ACC112 (cell line): Measurements from ENCODE around the gene POU2F1.

ENCODE experiments used
- H2AFZ ChIP-seq: fragments of 200-600 bp; sonication (generic); one replicate; pipeline ENCODE4 v1.6.0; 2017; ENCODE audit warnings: antibody characterized with exemption, low read length; ENCODE audit not compliant: unreplicated experiment
- H3K27ac ChIP-seq: fragments of 200-600 bp; sonication (generic); 2 replicates; pipeline ENCODE4 v1.5.1; 2014; ENCODE audit warnings: low read depth, mild to moderate bottlenecking, antibody characterized with exemption, low read length, moderate library complexity
- H3K27me3 ChIP-seq: fragments of 200-600 bp; sonication (generic); 2 replicates; pipeline ENCODE4 v1.6.1; 2014; ENCODE audit warnings: mild to moderate bottlenecking, antibody characterized with exemption, low read length, moderate library complexity, mixed read lengths; ENCODE audit not compliant: insufficient read depth
- H3K36me3 ChIP-seq: fragments of 200-600 bp; sonication (generic); 2 replicates; pipeline ENCODE4 v1.6.1; 2016; ENCODE audit warnings: mild to moderate bottlenecking, antibody characterized with exemption, low read length, moderate library complexity, mixed read lengths; ENCODE audit not compliant: insufficient read depth
- H3K4me1 ChIP-seq: fragments of 200-600 bp; sonication (generic); one replicate; pipeline ENCODE4 v1.6.1; 2016; ENCODE audit warnings: low read length, mixed read lengths; ENCODE audit not compliant: insufficient read depth, unreplicated experiment, control insufficient read depth
- H3K4me3 ChIP-seq: fragments of 200-600 bp; sonication (generic); 2 replicates; pipeline ENCODE4 v1.5.1; 2014; ENCODE audit warnings: mild to moderate bottlenecking, low read depth, low read length
- H3K79me2 ChIP-seq: fragments of 200-600 bp; sonication (generic); one replicate; pipeline ENCODE4 v1.6.0; 2016; ENCODE audit warnings: low read length; ENCODE audit not compliant: control insufficient read depth, unreplicated experiment, insufficient read depth

The POU2F1 gene

DNA sequence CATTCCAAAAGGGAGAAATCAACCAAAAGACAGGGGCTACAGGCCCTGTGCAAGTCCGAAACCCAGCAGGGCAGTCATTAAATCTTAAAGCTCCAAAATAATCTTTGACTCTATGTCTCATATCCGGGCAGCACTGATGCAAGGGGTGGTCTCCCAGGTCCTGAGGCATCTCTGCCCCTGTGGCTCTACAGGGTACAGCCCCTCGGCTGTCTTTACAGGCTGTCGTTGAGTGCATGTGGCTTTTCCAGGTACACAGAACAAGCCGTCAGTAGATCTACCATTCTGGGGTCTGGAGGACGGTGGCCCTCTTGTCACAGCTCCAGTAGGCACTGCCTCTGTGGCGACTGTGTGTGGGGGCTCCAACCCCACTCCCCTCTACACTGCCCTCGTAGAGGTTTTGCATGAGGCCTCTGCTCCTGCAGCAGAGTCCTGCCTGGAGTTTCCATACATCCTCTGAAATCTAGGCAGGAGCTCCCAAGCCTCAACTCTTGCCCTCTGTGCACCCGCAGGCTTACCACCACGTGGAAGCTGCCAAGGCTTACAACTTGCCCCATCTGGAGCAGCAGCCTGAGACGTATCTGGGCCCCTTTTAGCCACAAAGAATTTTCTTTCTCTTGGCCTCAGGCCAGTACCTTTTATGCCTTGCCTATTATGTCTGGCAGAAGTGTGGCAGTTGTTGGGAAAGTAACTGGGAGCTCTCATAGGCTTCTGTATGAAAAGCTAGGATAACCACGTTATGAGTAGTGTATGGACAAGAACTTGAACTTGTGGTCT, 52.5 kb downstream of the POU2F1 start:
- no peak overlapping the region for H3K27ac ChIP-seq
- peaks cover 11% of the 10 kb centered on the region for H3K4me1 ChIP-seq
- no peaks in the 10 kb centered on the region for H3K27me3 ChIP-seq
- H3K4me3 ChIP-seq = no peak overlapping the region
- peaks cover 32% of the 10 kb centered on the region for H3K79me2 ChIP-seq
- H2AFZ ChIP-seq = no peak overlapping the region
- no peaks in the 10 kb centered on the region for H3K36me3 ChIP-seq

DNA sequence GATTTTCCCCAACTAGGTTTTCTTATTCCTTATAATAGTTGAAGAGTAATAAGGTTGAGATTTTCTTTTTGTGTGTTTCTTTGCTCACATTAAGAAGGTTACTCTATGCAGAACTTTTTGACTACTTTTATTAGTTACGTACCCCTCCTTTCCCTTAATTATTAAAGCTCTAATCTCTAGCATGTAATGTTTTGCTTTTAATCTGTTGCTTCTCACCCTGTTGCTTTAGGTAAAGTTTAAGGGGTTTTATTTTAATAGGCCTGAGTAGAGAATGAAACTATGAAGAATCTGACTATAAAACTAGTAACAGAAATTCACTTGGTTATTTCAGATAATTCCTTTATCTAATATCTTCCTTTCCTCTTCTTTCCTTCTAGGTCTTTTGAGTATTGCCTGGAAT, 53.4 kb downstream of the POU2F1 start:
- no peak overlapping the region for H3K27ac ChIP-seq
- H3K4me3 ChIP-seq = no peak overlapping the region
- no peaks in the 10 kb centered on the region for H3K36me3 ChIP-seq

DNA sequence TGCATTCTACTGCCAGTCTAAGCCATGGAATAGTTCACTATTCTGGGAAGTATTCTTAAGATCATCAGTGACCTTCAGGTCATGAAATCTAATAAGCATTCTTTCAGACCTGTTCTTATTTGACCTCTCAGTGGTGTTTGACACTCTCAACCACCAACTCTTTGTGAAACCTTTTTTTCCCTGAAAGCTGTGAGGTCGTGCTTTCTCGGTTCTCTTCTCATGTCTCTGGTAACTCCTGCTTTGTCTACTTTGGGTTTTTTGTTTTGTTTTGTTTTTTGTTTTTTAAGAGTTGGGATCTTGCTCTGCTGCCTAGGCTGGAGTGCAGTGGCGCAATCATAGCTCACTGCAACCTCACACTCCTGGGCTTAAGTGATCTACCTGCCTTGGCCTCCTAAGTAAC, 56.3 kb downstream of the POU2F1 start:
- H3K79me2 ChIP-seq = peaks cover 42% of the 10 kb centered on the region
- H3K36me3 ChIP-seq = no peaks in the 10 kb centered on the region
- peaks cover 6% of the 10 kb centered on the region for H3K4me1 ChIP-seq
- H2AFZ ChIP-seq = no peak overlapping the region
- H3K4me3 ChIP-seq = no peak overlapping the region
- H3K27me3 ChIP-seq = no peaks in the 10 kb centered on the region
- no peak overlapping the region for H3K27ac ChIP-seq

More for the DNA sequence above, 53.4 kb downstream of the POU2F1 start:
- Histone ChIP-seq H3K27me3 (no peaks in the 10 kb centered on the region), H3K79me2 (peaks cover 39% of the 10 kb centered on the region), H2AFZ (no peak overlapping the region), H3K4me1 (peaks cover 11% of the 10 kb centered on the region)

DNA sequence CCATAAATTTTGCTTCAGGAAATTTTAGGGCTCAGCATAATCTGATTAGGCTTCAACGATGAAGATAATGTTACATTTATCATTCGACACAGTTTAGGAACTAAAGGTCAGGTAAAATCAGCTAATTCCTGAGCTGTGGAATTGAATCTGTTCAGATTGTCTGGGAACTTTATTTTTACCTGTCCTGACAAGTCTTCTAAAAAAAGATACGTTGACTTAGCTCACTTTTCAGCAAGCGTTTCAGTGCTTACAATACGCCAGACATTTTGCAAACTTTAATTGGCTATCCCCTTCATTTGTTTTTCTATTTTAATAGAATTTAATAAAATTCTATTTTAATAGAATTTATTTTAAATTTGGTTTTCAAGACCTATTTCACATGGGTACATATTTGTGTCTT, 57.8 kb downstream of the POU2F1 start:
- peaks cover 43% of the 10 kb centered on the region for H3K79me2 ChIP-seq

DNA sequence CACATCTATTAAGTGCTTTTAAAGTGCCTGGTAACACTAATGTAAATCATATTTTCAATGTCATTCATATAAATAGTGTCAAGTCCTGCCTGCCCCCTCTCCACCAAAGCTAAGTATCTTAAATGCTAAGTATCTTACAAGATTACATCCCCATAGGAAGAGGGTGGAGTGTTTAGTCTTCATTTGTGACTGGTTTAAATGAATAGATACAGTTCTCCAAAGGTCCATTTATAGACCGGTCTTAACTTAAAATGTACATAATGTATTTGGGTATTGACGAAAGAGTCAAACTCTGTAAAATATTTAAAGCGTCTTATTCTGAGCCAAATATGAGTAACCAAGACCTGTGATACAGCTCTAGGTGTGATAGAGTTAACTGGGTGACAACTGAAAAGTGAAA, 60.2 kb downstream of the POU2F1 start:
- Histone ChIP-seq H2AFZ (no peak overlapping the region), H3K27me3 (no peaks in the 10 kb centered on the region), H3K27ac (no peak overlapping the region), H3K4me3 (no peak overlapping the region), H3K4me1 (no peaks in the 10 kb centered on the region), H3K36me3 (no peaks in the 10 kb centered on the region), H3K79me2 (peaks cover 50% of the 10 kb centered on the region)

More for the DNA sequence above, 57.8 kb downstream of the POU2F1 start:
- no peaks in the 10 kb centered on the region for H3K27me3 ChIP-seq
- H2AFZ ChIP-seq = no peak overlapping the region
- no peak overlapping the region for H3K27ac ChIP-seq
- H3K36me3 ChIP-seq = no peaks in the 10 kb centered on the region
- peaks cover 2% of the 10 kb centered on the region for H3K4me1 ChIP-seq
- H3K4me3 ChIP-seq = no peak overlapping the region

DNA sequence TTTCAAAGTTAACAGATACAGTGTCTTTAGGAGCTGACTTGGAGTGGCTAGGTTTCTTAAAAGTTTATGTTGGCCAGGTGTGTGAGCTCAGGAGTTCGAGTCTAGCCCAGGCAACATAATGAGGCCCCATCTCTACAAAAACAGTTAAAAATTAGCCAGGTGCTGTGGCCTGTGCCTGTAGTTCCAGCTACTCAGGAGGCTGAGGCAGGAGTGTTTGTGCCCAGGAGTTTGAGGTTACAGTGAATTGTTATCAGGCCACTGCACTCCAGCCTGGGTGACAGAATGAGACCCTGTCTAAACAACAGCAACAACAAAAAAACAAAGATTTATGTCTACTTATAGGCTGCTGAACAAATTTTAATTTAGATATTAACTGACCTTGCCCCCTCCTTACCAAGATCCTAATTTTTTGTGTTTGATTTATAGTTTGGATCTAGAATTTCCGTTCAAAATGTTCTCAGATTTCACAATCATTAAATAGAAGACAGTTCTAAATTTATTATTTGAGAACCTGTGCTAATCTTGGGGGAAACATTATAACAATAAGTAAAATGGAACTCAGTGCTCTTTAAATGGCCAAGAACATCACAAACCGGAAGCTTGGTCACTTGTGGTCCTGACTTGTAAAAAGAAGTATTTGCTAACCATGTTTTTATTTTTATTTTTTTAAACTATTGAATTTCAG, 67.8 kb downstream of the POU2F1 start:
- Histone ChIP-seq H3K36me3 (no peaks in the 10 kb centered on the region), H3K79me2 (peaks cover 15% of the 10 kb centered on the region), H3K27ac (no peak overlapping the region), H3K4me3 (no peak overlapping the region), H3K4me1 (no peaks in the 10 kb centered on the region), H2AFZ (no peak overlapping the region), H3K27me3 (no peaks in the 10 kb centered on the region)

DNA sequence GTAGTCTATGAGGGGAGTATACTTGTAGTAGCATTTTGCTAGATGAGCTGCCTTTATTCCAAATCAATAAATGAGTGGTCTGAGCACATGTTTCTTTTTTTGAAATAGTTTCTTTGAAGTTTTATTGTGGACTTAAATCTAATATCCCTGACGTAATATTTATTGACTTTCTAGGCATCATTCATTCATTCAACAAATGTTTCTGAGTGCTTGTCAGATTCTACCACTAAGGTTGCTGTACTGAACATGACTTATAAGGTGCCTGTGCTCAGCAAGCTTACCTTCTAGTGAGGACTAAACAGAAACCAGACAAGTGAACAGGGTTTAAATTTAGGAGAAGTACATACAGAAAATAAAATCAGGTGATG, 68.4 kb downstream of the POU2F1 start:
- Histone ChIP-seq H3K27me3 (no peaks in the 10 kb centered on the region), H3K79me2 (peaks cover 12% of the 10 kb centered on the region), H3K27ac (no peak overlapping the region), H3K36me3 (no peaks in the 10 kb centered on the region), H3K4me3 (no peak overlapping the region), H2AFZ (no peak overlapping the region), H3K4me1 (no peaks in the 10 kb centered on the region)

DNA sequence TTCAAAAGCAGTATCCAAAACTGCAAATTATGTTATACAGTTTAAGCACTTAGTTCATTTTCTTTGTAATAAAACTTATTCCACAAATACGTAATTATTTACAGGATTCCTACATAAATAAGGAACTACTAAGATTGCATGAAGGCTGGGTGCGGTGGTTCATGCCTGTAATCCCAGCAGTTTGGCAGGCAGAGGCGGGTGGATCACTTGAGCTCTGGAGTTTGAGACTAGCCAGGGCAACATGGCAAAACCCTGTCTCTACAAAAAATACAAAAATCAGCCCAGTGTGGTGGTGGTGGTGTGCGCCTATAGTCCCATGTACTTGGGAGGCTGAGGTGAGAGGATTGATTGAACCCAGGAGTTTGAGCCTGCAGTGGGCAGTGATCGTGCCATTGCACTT, 69.3 kb downstream of the POU2F1 start:
- no peak overlapping the region for H3K27ac ChIP-seq
- peaks cover 5% of the 10 kb centered on the region for H3K79me2 ChIP-seq
- no peaks in the 10 kb centered on the region for H3K36me3 ChIP-seq
- H2AFZ ChIP-seq = no peak overlapping the region
- no peaks in the 10 kb centered on the region for H3K27me3 ChIP-seq
- H3K4me1 ChIP-seq = no peaks in the 10 kb centered on the region
- H3K4me3 ChIP-seq = no peak overlapping the region

DNA sequence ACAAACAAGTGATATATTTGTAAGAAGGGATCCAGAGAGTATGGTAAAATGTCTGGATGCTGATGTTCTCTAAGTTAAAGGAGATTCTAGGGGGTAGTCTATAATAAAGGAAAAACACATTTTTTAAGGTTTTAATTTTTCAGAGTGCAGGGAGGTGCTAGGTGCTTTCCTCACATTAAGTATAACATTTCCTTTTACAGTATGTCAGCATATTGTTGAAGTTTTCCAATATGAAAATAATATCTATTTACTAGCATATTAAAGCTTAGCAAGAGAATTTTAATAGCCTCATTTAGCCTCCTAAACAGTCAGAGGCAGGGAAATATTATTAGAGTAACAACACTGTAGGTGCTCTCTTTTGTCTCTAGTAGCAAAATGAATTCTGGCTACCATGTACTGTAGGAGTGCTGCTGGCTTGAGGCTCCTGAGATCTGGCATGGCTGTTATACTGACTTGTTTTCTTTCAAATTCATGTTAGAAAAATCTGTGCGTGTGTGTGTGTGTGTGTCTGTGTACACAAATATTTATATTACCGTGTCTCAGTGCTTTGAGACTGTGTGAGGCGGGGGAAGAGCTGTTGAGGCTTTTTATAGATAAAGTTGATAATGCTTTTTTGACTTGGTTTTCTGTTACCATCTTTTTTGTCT, 71.0 kb downstream of the POU2F1 start:
- no peak overlapping the region for H2AFZ ChIP-seq
- H3K36me3 ChIP-seq = no peaks in the 10 kb centered on the region
- no peak overlapping the region for H3K4me3 ChIP-seq
- no peaks in the 10 kb centered on the region for H3K27me3 ChIP-seq
- H3K4me1 ChIP-seq = peaks cover under 1% of the 10 kb centered on the region
- H3K27ac ChIP-seq = no peak overlapping the region
- H3K79me2 ChIP-seq = no peaks in the 10 kb centered on the region

DNA sequence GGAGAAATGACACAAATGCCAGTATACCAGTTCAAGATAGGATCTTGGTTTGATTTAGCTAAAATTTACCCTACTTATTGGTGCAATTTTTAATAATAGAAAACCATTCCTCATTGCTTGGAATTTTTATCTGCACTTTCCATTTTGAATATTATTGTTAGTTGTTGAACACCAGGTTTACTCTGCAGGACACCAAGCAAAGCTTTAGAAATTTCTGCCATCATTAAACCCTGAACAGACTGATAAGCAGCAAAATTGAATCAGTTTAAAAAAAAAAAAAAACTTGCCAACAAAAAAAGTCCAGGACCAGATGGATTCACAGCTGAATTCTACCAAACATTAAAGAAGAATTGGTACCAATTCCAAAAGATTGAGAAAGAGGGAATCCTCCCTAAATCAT, 71.5 kb downstream of the POU2F1 start:
- H3K79me2 ChIP-seq = no peaks in the 10 kb centered on the region
- no peak overlapping the region for H3K27ac ChIP-seq
- H3K27me3 ChIP-seq = no peaks in the 10 kb centered on the region

DNA sequence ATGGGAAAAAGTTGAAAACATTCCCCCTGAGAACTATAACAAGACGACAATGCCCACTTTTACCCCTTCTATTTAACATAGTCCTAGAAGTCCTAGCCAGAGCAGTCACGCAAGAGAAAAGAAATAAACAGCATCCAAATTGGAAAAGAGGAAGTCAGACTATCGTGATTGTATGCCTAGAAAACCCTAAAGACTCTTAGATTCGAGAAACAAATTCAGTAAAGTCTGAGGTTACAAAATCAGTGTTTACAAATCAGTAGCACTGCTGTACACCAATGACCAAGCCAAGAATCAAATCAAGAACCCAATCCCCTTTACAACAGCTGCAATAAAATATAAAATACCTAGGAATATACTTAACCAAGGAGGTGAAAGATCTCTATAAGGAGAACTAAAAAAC, 72.4 kb downstream of the POU2F1 start:
- Histone ChIP-seq H2AFZ (no peak overlapping the region), H3K79me2 (no peaks in the 10 kb centered on the region), H3K36me3 (no peaks in the 10 kb centered on the region), H3K27me3 (no peaks in the 10 kb centered on the region), H3K4me3 (no peak overlapping the region), H3K4me1 (peaks cover 9% of the 10 kb centered on the region), H3K27ac (no peak overlapping the region)

More for the DNA sequence above, 71.5 kb downstream of the POU2F1 start:
- peaks cover 4% of the 10 kb centered on the region for H3K4me1 ChIP-seq
- H3K4me3 ChIP-seq = no peak overlapping the region
- no peak overlapping the region for H2AFZ ChIP-seq
- H3K36me3 ChIP-seq = no peaks in the 10 kb centered on the region
